HepG2 (cell line): ENCODE measurements around the gene TXNDC12. TPM values are rescaled to one million over a fixed set of nuclear protein-coding genes. Genes with fewer than 3 reads are reported as not detected.

Experiments used
- BRD4 ChIP-seq: sonication (generic); formaldehyde crosslinking; IDR thresholded peaks from 2 replicates; pipeline ENCODE4 v1.4.0; 2020; ENCODE audit warnings: missing genetic modification reagents
- CENPBD1 ChIP-seq: sonication (generic); formaldehyde crosslinking; IDR thresholded peaks from 2 replicates; pipeline ENCODE4 v1.8.0; 2022; ENCODE audit warnings: missing genetic modification reagents, low read depth, mild to moderate bottlenecking, borderline replicate concordance
- EP300 ChIP-seq, 3 experiments: sonication (generic) in 1 of 3; formaldehyde crosslinking in 1 of 3; IDR thresholded peaks; 2 replicates each; pipeline versions ENCODE4 v1.5.1 to v1.6.1; 2011 to 2020; ENCODE audit warnings: low read depth in 2 of 3, low read length in 2 of 3, borderline replicate concordance in 1 of 3, improper control_type of control experiment in 1 of 3, mild to moderate bottlenecking in 1 of 3, missing genetic modification reagents in 1 of 3, moderate library complexity in 1 of 3
- HNF4A ChIP-seq: sonication (generic); formaldehyde crosslinking; IDR thresholded peaks from 2 replicates; pipeline ENCODE4 v1.4.0; 2020; ENCODE audit warnings: missing genetic modification reagents
- KLF9 ChIP-seq: IDR thresholded peaks from 2 replicates; pipeline ENCODE4 v1.6.1; 2016; ENCODE audit warnings: low read depth
- NCOA1 ChIP-seq: sonication (generic); formaldehyde crosslinking; IDR thresholded peaks from 2 replicates; pipeline ENCODE4 v1.9.0; 2021; ENCODE audit warnings: missing genetic modification reagents
- POLR2G ChIP-seq: fragments of 200-400 bp; formaldehyde crosslinking; IDR thresholded peaks from 2 replicates; pipeline ENCODE4 v1.6.1; 2018; ENCODE audit warnings: mild to moderate bottlenecking, low read depth, low read length, moderate library complexity
- RAD21 ChIP-seq: fragments of 450-650 bp; formaldehyde crosslinking; IDR thresholded peaks from 2 replicates; pipeline ENCODE4 v1.5.0; 2020; ENCODE audit warnings: mild to moderate bottlenecking
- RFXANK ChIP-seq: IDR thresholded peaks from 2 replicates; pipeline ENCODE4 v1.6.1; 2016
- SMYD3 ChIP-seq: sonication (generic); formaldehyde crosslinking; IDR thresholded peaks from 2 replicates; pipeline ENCODE4 v1.8.1; 2023; ENCODE audit warnings: mild to moderate bottlenecking, missing genetic modification reagents
- SOX6 ChIP-seq, 2 experiments: fragments of 450-650 bp in 1 of 2; sonication (generic) in 1 of 2; formaldehyde crosslinking in 1 of 2; IDR thresholded peaks; 2 replicates each; pipeline versions ENCODE4 v1.4.0 to v1.6.1; 2017 to 2020; ENCODE audit warnings: antibody characterized with exemption in 1 of 2, mild to moderate bottlenecking in 1 of 2, missing genetic modification reagents in 1 of 2
- TARDBP ChIP-seq: sonication (generic); formaldehyde crosslinking; IDR thresholded peaks from 2 replicates; pipeline ENCODE4 v1.8.0; 2022; ENCODE audit warnings: mild to moderate bottlenecking, missing genetic modification reagents
- USF2 ChIP-seq, 2 experiments: sonication (generic) in 1 of 2; formaldehyde crosslinking in 1 of 2; IDR thresholded peaks; 2 replicates each; pipeline versions ENCODE4 v1.5.1 to v1.6.1; 2011 to 2020; ENCODE audit warnings: borderline replicate concordance in 1 of 2, low read depth in 1 of 2, low read length in 1 of 2, mild to moderate bottlenecking in 1 of 2, missing genetic modification reagents in 1 of 2, moderate library complexity in 1 of 2
- ZEB1 ChIP-seq: IDR thresholded peaks from 2 replicates; pipeline ENCODE4 v1.6.1; 2012; ENCODE audit warnings: mild to moderate bottlenecking, low read depth, inconsistent platforms; ENCODE audit not compliant: insufficient replicate concordance
- ZNF253 ChIP-seq: sonication (generic); formaldehyde crosslinking; IDR thresholded peaks from 2 replicates; pipeline ENCODE4 v1.8.0; 2022; ENCODE audit warnings: mild to moderate bottlenecking, missing genetic modification reagents, borderline replicate concordance
- ZNF276 ChIP-seq: sonication (generic); formaldehyde crosslinking; IDR thresholded peaks from 2 replicates; pipeline ENCODE4 v1.4.0; 2020; ENCODE audit warnings: mild to moderate bottlenecking, low read depth, missing genetic modification reagents
- ZNF333 ChIP-seq: sonication (generic); formaldehyde crosslinking; IDR thresholded peaks from 2 replicates; pipeline ENCODE4 v1.4.0; 2020; ENCODE audit warnings: mild to moderate bottlenecking, missing genetic modification reagents, borderline replicate concordance
- ZNF337 ChIP-seq: sonication (generic); formaldehyde crosslinking; IDR thresholded peaks from 2 replicates; pipeline ENCODE4 v1.5.1; 2020; ENCODE audit warnings: missing genetic modification reagents, low read depth, mild to moderate bottlenecking, borderline replicate concordance
- ZNF431 ChIP-seq: sonication (generic); formaldehyde crosslinking; IDR thresholded peaks from 2 replicates; pipeline ENCODE4 v1.9.0; 2022; ENCODE audit warnings: missing genetic modification reagents, low read depth, mild to moderate bottlenecking, borderline replicate concordance
- ZNF550 ChIP-seq: sonication (generic); formaldehyde crosslinking; IDR thresholded peaks from 2 replicates; pipeline ENCODE4 v1.4.0; 2020; ENCODE audit warnings: mild to moderate bottlenecking, missing genetic modification reagents, borderline replicate concordance
- ZNF670 ChIP-seq: sonication (generic); formaldehyde crosslinking; IDR thresholded peaks from 2 replicates; pipeline ENCODE4 v1.8.0; 2022; ENCODE audit warnings: mild to moderate bottlenecking, missing genetic modification reagents, borderline replicate concordance
- ZNF737 ChIP-seq: sonication (generic); formaldehyde crosslinking; IDR thresholded peaks from 2 replicates; pipeline ENCODE4 v1.5.0; 2020; ENCODE audit warnings: missing genetic modification reagents, mild to moderate bottlenecking, borderline replicate concordance
- ZSCAN21 ChIP-seq: sonication (generic); formaldehyde crosslinking; IDR thresholded peaks from 2 replicates; pipeline ENCODE4 v1.8.0; 2022; ENCODE audit warnings: mild to moderate bottlenecking, missing genetic modification reagents, moderate library complexity, borderline replicate concordance
- ZSCAN25 ChIP-seq: sonication (generic); formaldehyde crosslinking; IDR thresholded peaks from 2 replicates; pipeline ENCODE4 v1.8.0; 2022; ENCODE audit warnings: mild to moderate bottlenecking, missing genetic modification reagents
- polyA plus RNA-seq, 8 experiments: library from polyadenylated mRNA; depleted of rRNA in 3 of 8; stranded (reverse) in 7 of 8; unstranded in 1 of 8; fragments of >200 nt; fragmentation: Illumina TruSeq in 4 of 8; extraction: Trizol in 4 of 8; gene quantifications; 2 replicates each; pipeline versions ENCODE4 v1.2.1 to v1.2.3, GENCODE V29; 2011 to 2016; ENCODE audit warnings: low read depth in 4 of 8, missing spikeins in 1 of 8, mixed read lengths in 1 of 8; ENCODE audit not compliant: insufficient read depth in 1 of 8
- total RNA-seq, 5 experiments: library from RNA; depleted of rRNA; stranded (reverse); fragments of >200 nt; fragmentation: Illumina TruSeq; extraction: Trizol; gene quantifications; 2 replicates each; pipeline ENCODE4 v1.2.3, GENCODE V29; 2016; ENCODE audit warnings: low read depth in 1 of 5

The TXNDC12 gene
- total and polyA plus RNA-seq, 2 of the 13 experiments (the other 11 are each of a cell fraction or from before 2014, with no cell fraction given): 65.6 to 67.2 TPM

- no peak for TF ChIP-seq ZNF431 (CRISPR knock-in tag)
- TF ChIP-seq ZNF550 (CRISPR knock-in tag): no peak
- peak; percentile 82; the same call in 1 of the 2 replicates for TF ChIP-seq ZNF337 (CRISPR knock-in tag)
- TF ChIP-seq ZNF253 (CRISPR knock-in tag): peak; percentile 38; the same call in 1 of the 2 replicates
- no peak for TF ChIP-seq ZNF276 (CRISPR knock-in tag)
- TF ChIP-seq KLF9 (CRISPR knock-in tag): no peak
- peak; percentile 41; the same call in 1 of the 2 replicates for TF ChIP-seq ZSCAN21
- TF ChIP-seq ZSCAN25 (CRISPR knock-in tag): peak; percentile 17; the same call in 1 of the 2 replicates
- peak; percentile 64; the same call in 1 of the 2 replicates for TF ChIP-seq TARDBP
- TF ChIP-seq SMYD3 (CRISPR knock-in tag): no peak; the same call in 1 of the 2 replicates
- no peak for TF ChIP-seq RFXANK (CRISPR knock-in tag)
- no peak; the same call in 1 of the 2 replicates for TF ChIP-seq ZNF737 (CRISPR knock-in tag)
- no peak for TF ChIP-seq SOX6 (IDR thresholded peaks at IDR 0.05)
- peak; percentile 82 for TF ChIP-seq SOX6 (CRISPR knock-in tag; IDR thresholded peaks at IDR 0.05)
- TF ChIP-seq EP300 (IDR thresholded peaks at IDR 0.05; ENCODE audit: low read depth in 2 of 2, low read length in 2 of 2): peak in 1 of 2 experiments; percentile 40; a peak in 1 of 4 replicates
- TF ChIP-seq EP300 (CRISPR knock-in tag; IDR thresholded peaks at IDR 0.05; ENCODE audit: borderline replicate concordance): peak; percentile 56; the same call in 1 of the 2 replicates
- peak; percentile 73; the same call in 1 of the 2 replicates for TF ChIP-seq BRD4 (CRISPR knock-in tag)
- TF ChIP-seq POLR2G: peak; percentile 95
- TF ChIP-seq RAD21: no peak; the same call in 1 of the 2 replicates
- TF ChIP-seq ZNF333 (CRISPR knock-in tag): 0 out of 2 replicates have a peak, but pooled peaks have one; percentile 60
- TF ChIP-seq HNF4A (CRISPR knock-in tag): peak; percentile 13; the same call in 1 of the 2 replicates
- no peak for TF ChIP-seq NCOA1
- no peak for TF ChIP-seq USF2 (IDR thresholded peaks at IDR 0.05; ENCODE audit: low read depth, low read length)
- no peak for TF ChIP-seq USF2 (CRISPR knock-in tag; IDR thresholded peaks at IDR 0.05; ENCODE audit: borderline replicate concordance)
- TF ChIP-seq CENPBD1 (CRISPR knock-in tag): no peak
- peak; percentile 66; the same call in 1 of the 2 replicates for TF ChIP-seq ZNF670
- no peak for TF ChIP-seq ZEB1
Measured at GRCh38 chr1:52055066-52055865, at the start of gene TXNDC12 (continued).
